Liver (tissue), 3 donors: ENCODE results near the gene USP38.

Source experiments
- ATF3 ChIP-seq: IDR thresholded peaks from 2 replicates; pipeline ENCODE4 v1.6.1; 2016; ENCODE audit warnings: antibody characterized with exemption
- GABPA ChIP-seq, 2 donors: IDR thresholded peaks in 1 of 2; conservative IDR thresholded peaks in 1 of 2; 2 replicates each; pipeline ENCODE4 v1.6.1; 2016; ENCODE audit warnings: antibody characterized with exemption in 2 of 2, mild to moderate bottlenecking in 1 of 2, moderate library complexity in 1 of 2
- JUND ChIP-seq, 2 donors: IDR thresholded peaks; 2 replicates each; pipeline ENCODE4 v1.6.1; 2016; ENCODE audit warnings: antibody characterized with exemption in 2 of 2
- TAF1 ChIP-seq: conservative IDR thresholded peaks from 2 replicates; pipeline ENCODE4 v1.6.1; 2016; ENCODE audit warnings: antibody characterized with exemption, mild to moderate bottlenecking
- TF ChIP-seq, protein P1 (sequence below): fragments of 150-350 bp; IDR thresholded peaks from 2 replicates; pipeline ENCODE4 v1.5.1; 2017; ENCODE audit warnings: improper control_type of control experiment, low read depth, low read length; ENCODE audit not compliant: missing input control
- TF ChIP-seq, protein P2 (sequence below): IDR thresholded peaks from 2 replicates; pipeline ENCODE4 v1.6.1; 2016; ENCODE audit warnings: antibody characterized with exemption
- TF ChIP-seq, protein P3 (sequence below): IDR thresholded peaks from 2 replicates; pipeline ENCODE4 v1.6.1; 2016; ENCODE audit warnings: antibody characterized with exemption, mild to moderate bottlenecking
- donor health status: healthy.
- donor health status: healthy.

- TF ChIP-seq, protein P1, sequence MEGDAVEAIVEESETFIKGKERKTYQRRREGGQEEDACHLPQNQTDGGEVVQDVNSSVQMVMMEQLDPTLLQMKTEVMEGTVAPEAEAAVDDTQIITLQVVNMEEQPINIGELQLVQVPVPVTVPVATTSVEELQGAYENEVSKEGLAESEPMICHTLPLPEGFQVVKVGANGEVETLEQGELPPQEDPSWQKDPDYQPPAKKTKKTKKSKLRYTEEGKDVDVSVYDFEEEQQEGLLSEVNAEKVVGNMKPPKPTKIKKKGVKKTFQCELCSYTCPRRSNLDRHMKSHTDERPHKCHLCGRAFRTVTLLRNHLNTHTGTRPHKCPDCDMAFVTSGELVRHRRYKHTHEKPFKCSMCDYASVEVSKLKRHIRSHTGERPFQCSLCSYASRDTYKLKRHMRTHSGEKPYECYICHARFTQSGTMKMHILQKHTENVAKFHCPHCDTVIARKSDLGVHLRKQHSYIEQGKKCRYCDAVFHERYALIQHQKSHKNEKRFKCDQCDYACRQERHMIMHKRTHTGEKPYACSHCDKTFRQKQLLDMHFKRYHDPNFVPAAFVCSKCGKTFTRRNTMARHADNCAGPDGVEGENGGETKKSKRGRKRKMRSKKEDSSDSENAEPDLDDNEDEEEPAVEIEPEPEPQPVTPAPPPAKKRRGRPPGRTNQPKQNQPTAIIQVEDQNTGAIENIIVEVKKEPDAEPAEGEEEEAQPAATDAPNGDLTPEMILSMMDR = no peak
- no peak for TF ChIP-seq JUND (IDR thresholded peaks at IDR 0.05)
- TF ChIP-seq TAF1 = no peak
- no peak for TF ChIP-seq GABPA (IDR thresholded peaks at IDR 0.05 in 1 of 2, conservative IDR thresholded peaks at IDR 0.05 in 1 of 2)
- TF ChIP-seq, protein P2, sequence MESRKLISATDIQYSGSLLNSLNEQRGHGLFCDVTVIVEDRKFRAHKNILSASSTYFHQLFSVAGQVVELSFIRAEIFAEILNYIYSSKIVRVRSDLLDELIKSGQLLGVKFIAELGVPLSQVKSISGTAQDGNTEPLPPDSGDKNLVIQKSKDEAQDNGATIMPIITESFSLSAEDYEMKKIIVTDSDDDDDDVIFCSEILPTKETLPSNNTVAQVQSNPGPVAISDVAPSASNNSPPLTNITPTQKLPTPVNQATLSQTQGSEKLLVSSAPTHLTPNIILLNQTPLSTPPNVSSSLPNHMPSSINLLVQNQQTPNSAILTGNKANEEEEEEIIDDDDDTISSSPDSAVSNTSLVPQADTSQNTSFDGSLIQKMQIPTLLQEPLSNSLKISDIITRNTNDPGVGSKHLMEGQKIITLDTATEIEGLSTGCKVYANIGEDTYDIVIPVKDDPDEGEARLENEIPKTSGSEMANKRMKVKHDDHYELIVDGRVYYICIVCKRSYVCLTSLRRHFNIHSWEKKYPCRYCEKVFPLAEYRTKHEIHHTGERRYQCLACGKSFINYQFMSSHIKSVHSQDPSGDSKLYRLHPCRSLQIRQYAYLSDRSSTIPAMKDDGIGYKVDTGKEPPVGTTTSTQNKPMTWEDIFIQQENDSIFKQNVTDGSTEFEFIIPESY = no peak
- TF ChIP-seq, protein P3, sequence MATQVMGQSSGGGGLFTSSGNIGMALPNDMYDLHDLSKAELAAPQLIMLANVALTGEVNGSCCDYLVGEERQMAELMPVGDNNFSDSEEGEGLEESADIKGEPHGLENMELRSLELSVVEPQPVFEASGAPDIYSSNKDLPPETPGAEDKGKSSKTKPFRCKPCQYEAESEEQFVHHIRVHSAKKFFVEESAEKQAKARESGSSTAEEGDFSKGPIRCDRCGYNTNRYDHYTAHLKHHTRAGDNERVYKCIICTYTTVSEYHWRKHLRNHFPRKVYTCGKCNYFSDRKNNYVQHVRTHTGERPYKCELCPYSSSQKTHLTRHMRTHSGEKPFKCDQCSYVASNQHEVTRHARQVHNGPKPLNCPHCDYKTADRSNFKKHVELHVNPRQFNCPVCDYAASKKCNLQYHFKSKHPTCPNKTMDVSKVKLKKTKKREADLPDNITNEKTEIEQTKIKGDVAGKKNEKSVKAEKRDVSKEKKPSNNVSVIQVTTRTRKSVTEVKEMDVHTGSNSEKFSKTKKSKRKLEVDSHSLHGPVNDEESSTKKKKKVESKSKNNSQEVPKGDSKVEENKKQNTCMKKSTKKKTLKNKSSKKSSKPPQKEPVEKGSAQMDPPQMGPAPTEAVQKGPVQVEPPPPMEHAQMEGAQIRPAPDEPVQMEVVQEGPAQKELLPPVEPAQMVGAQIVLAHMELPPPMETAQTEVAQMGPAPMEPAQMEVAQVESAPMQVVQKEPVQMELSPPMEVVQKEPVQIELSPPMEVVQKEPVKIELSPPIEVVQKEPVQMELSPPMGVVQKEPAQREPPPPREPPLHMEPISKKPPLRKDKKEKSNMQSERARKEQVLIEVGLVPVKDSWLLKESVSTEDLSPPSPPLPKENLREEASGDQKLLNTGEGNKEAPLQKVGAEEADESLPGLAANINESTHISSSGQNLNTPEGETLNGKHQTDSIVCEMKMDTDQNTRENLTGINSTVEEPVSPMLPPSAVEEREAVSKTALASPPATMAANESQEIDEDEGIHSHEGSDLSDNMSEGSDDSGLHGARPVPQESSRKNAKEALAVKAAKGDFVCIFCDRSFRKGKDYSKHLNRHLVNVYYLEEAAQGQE = no peak
- no peak for TF ChIP-seq ATF3
These were observed 27.9 kb upstream of the USP38 start for GRCh38 chr4:143156853-143157252.
